Smooth muscle cell (in vitro differentiated cells): ENCODE measurements around the gene SPTAN1. TPM values are rescaled to one million over a fixed set of nuclear protein-coding genes. Genes with fewer than 3 reads are reported as not detected.
"Not testable (repeated sequence)": the region's sequence is repeated elsewhere in the genome, so short reads cannot be mapped to it uniquely, and the experiment has no call there.

ENCODE experiments used
- DNase-seq: peaks from one replicate; lab custom pipeline; 2025; ENCODE audit not compliant: unreplicated experiment; lab: John Stamatoyannopoulos, UW
- H2AFZ ChIP-seq: fragments of 200-600 bp; sonication (generic); 2 replicates; pipeline ENCODE4 v1.6.0; 2016; ENCODE audit warnings: antibody characterized with exemption, low read depth, mild to moderate bottlenecking
- H3F3A ChIP-seq: fragments of 200-600 bp; sonication (generic); 2 replicates; pipeline ENCODE4 v1.6.0; 2017; ENCODE audit warnings: antibody characterized with exemption, low read depth
- H3K27ac ChIP-seq: fragments of 200-600 bp; sonication (generic); 2 replicates; pipeline ENCODE4 v1.5.1; 2016; ENCODE audit warnings: low read depth, mild to moderate bottlenecking
- H3K27me3 ChIP-seq: fragments of 200-600 bp; sonication (generic); 2 replicates; pipeline ENCODE4 v1.6.1; 2016; ENCODE audit warnings: low read depth, mild to moderate bottlenecking
- H3K36me3 ChIP-seq: fragments of 200-600 bp; sonication (generic); 2 replicates; pipeline ENCODE4 v1.5.1; 2016; ENCODE audit warnings: low read depth
- H3K4me1 ChIP-seq: fragments of 200-600 bp; sonication (generic); 2 replicates; pipeline ENCODE4 v1.5.1; 2016; ENCODE audit warnings: low read depth
- H3K4me2 ChIP-seq: fragments of 200-600 bp; sonication (generic); 2 replicates; pipeline ENCODE4 v1.6.0; 2016; ENCODE audit warnings: mild to moderate bottlenecking
- H3K4me3 ChIP-seq: fragments of 200-600 bp; sonication (generic); 2 replicates; pipeline ENCODE4 v1.5.1; 2016; ENCODE audit warnings: mild to moderate bottlenecking
- H3K79me2 ChIP-seq: fragments of 200-600 bp; sonication (generic); 2 replicates; pipeline ENCODE4 v1.6.0; 2016; ENCODE audit warnings: low read depth, mild to moderate bottlenecking
- H3K9ac ChIP-seq: fragments of 200-600 bp; sonication (generic); 2 replicates; pipeline ENCODE4 v1.6.0; 2016; ENCODE audit warnings: low read depth
- H3K9me3 ChIP-seq: fragments of 200-600 bp; sonication (generic); replicated peaks from 2 replicates; pipeline ENCODE4 v1.5.1; 2016; ENCODE audit warnings: low read depth
- H4K20me1 ChIP-seq: fragments of 200-600 bp; sonication (generic); 2 replicates; pipeline ENCODE4 v1.6.0; 2016; ENCODE audit warnings: low read depth
- CTCF ChIP-seq: fragments of 200-600 bp; sonication (generic); IDR thresholded peaks from 2 replicates; pipeline ENCODE4 v1.5.1; 2017; ENCODE audit warnings: borderline replicate concordance, mild to moderate bottlenecking, antibody characterized with exemption; ENCODE audit not compliant: insufficient read depth, poor library complexity, severe bottlenecking
- WGBS: methylation state at CpG from one replicate; pipeline ENCODE4 v1.1.7; 2016; ENCODE audit warnings: low lambda C conversion rate; 5-methylcytosine and 5-hydroxymethylcytosine counted together
- polyA plus RNA-seq: library from polyadenylated mRNA; unstranded; fragments of >200 nt; fragmentation: Nextera tagmentation; extraction: Ambion mirVana; gene quantifications from 2 replicates; pipeline ENCODE4 v1.2.1, GENCODE V29; 2016
- total RNA-seq: library from RNA; depleted of rRNA; stranded (reverse); fragments of >200 nt; gene quantifications from 2 replicates; pipeline ENCODE4 v1.2.3, GENCODE V29; 2014

The SPTAN1 gene
- total and polyA plus RNA-seq, 2 experiments from 2014 or later: 84.9 to 145 TPM

- H3K9me3 ChIP-seq: no peaks in the 10 kb centered on the region
- H3F3A ChIP-seq: peaks cover 5% of the 10 kb centered on the region
- H3K9ac ChIP-seq: peak overlapping the region; percentile 95
- H3K27me3 ChIP-seq: no peaks in the 10 kb centered on the region
- H4K20me1 ChIP-seq: no peaks in the 10 kb centered on the region
- peak overlapping the region; percentile 94 for H3K4me2 ChIP-seq
- H2AFZ ChIP-seq: peak overlapping the region; percentile 84
- WGBS: 95% methylated on average over 13 of the region's 13 CpGs
- peaks cover 7% of the 10 kb centered on the region for H3K79me2 ChIP-seq
- TF ChIP-seq CTCF: no peak
- peak overlapping the region; percentile 96 for H3K27ac ChIP-seq
- no peak for DNase-seq
- no peaks in the 10 kb centered on the region for H3K36me3 ChIP-seq
- peak overlapping the region; percentile 72 for H3K4me3 ChIP-seq
- H3K4me1 ChIP-seq: no peaks in the 10 kb centered on the region
Observed at GRCh38 chr9:128657344-128657704, 104.9 kb downstream of the SPTAN1 start.

- Histone ChIP-seq H3K27me3 (no peaks in the 10 kb centered on the region), H3F3A (peaks cover 5% of the 10 kb centered on the region), H4K20me1 (no peaks in the 10 kb centered on the region), H2AFZ (no peak overlapping the region), H3K4me2 (no peak overlapping the region), H3K4me3 (no peak overlapping the region), H3K79me2 (peaks cover 7% of the 10 kb centered on the region), H3K9me3 (no peaks in the 10 kb centered on the region), H3K9ac (no peak overlapping the region), H3K27ac (peak overlapping the region; percentile 96), H3K4me1 (no peaks in the 10 kb centered on the region), H3K36me3 (no peaks in the 10 kb centered on the region)
- WGBS: 96% methylated on average over 3 of the region's 3 CpGs
- TF ChIP-seq CTCF: no peak
- no peak for DNase-seq
Observed at GRCh38 chr9:128657796-128658195, 105.4 kb downstream of the SPTAN1 start.

- DNase-seq, H3K27ac ChIP-seq: not testable (repeated sequence)
- 90% methylated on average over 8 of the region's 8 CpGs for WGBS
Observed at GRCh38 chr9:128666481-128666941, 114.1 kb downstream of the SPTAN1 start.

GRCh38 chr9:128669786-128670185 lies 117.4 kb downstream of the SPTAN1 start:
- H3K9ac ChIP-seq: no peak overlapping the region
- H3K4me1 ChIP-seq: no peaks in the 10 kb centered on the region
- no peak overlapping the region for H2AFZ ChIP-seq
- no peak overlapping the region for H3K27ac ChIP-seq
- DNase-seq: no peak
- H3K4me3 ChIP-seq: no peak overlapping the region
- H3K79me2 ChIP-seq: no peaks in the 10 kb centered on the region
- H3K4me2 ChIP-seq: no peak overlapping the region
- H3K27me3 ChIP-seq: no peaks in the 10 kb centered on the region
- H3F3A ChIP-seq: no peaks in the 10 kb centered on the region
- TF ChIP-seq CTCF: no peak
- H3K36me3 ChIP-seq: no peaks in the 10 kb centered on the region
- H3K9me3 ChIP-seq: no peaks in the 10 kb centered on the region
- 95% methylated on average over 6 of the region's 6 CpGs for whole genome bisulfite sequencing
- H4K20me1 ChIP-seq: no peaks in the 10 kb centered on the region

More at GRCh38 chr9:128666481-128666941, 114.1 kb downstream of the SPTAN1 start:
- not testable (repeated sequence) for H3K9ac ChIP-seq, H3K9me3 ChIP-seq, H3K4me2 ChIP-seq, H2AFZ ChIP-seq, H3K27me3 ChIP-seq, H3F3A ChIP-seq, H4K20me1 ChIP-seq, H3K79me2 ChIP-seq, H3K4me1 ChIP-seq, H3K36me3 ChIP-seq, H3K4me3 ChIP-seq
